Measurements from ENCODE around the gene COL9A3.

- TF ChIP-seq CTCF (IDR thresholded peaks at IDR 0.05; ENCODE audit: low read length) = no peak
- TF ChIP-seq EZH2 (optimal IDR thresholded peaks at IDR 0.05; ENCODE audit: low read depth, low read length) = no peak
- TF ChIP-seq EZH2phosphoT487 (IDR thresholded peaks at IDR 0.05; ENCODE audit: low read length) = no peak
Measured at GRCh38 chr20:62855120-62855519, 38.3 kb downstream of the COL9A3 start.

Data from MM.1S (cell line).